Neural cell (in vitro differentiated cells): Measurements from ENCODE around the gene GALR1.

Experiments used
- POLR2AphosphoS5 ChIP-seq: IDR thresholded peaks from 2 replicates; pipeline ENCODE4 v1.6.1; 2012
- TAF1 ChIP-seq: IDR thresholded peaks from 2 replicates; pipeline ENCODE4 v1.6.1; 2012; ENCODE audit warnings: low read depth
- TF ChIP-seq, protein P1 (sequence below): fragments of 450-650 bp; IDR thresholded peaks from 2 replicates; pipeline ENCODE4 v1.5.1; 2014; ENCODE audit warnings: antibody characterized with exemption, mild to moderate bottlenecking, moderate library complexity; ENCODE audit not compliant: poor library complexity, severe bottlenecking
- TF ChIP-seq, protein P2 (sequence below): IDR thresholded peaks from 2 replicates; pipeline ENCODE4 v1.6.1; 2012; ENCODE audit warnings: borderline replicate concordance

DNA sequence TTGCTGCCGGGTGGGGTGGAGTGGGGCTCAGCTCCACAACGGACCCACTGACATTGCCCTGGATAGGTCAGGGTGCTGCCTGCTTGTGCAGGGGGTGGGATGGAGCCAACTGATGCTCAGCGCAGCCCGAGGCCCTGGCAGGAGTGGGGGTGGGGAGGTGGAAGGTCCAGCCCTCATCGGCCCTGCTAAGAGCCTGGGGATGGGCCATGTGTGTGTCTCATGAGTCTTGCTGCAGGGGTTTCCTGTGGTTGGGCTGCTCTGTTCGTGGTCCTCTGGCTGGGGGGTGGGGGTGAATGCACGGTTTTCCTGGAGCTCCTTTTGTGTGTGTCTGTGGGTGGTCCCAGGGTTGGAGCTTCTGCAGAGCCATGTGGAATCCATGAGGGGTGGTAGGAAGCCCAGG lies 39.4 kb upstream of the GALR1 start:
- TF ChIP-seq TAF1 (no peak), POLR2AphosphoS5 (no peak)
- TF ChIP-seq, protein P1, sequence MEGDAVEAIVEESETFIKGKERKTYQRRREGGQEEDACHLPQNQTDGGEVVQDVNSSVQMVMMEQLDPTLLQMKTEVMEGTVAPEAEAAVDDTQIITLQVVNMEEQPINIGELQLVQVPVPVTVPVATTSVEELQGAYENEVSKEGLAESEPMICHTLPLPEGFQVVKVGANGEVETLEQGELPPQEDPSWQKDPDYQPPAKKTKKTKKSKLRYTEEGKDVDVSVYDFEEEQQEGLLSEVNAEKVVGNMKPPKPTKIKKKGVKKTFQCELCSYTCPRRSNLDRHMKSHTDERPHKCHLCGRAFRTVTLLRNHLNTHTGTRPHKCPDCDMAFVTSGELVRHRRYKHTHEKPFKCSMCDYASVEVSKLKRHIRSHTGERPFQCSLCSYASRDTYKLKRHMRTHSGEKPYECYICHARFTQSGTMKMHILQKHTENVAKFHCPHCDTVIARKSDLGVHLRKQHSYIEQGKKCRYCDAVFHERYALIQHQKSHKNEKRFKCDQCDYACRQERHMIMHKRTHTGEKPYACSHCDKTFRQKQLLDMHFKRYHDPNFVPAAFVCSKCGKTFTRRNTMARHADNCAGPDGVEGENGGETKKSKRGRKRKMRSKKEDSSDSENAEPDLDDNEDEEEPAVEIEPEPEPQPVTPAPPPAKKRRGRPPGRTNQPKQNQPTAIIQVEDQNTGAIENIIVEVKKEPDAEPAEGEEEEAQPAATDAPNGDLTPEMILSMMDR: no peak
- TF ChIP-seq, protein P2, sequence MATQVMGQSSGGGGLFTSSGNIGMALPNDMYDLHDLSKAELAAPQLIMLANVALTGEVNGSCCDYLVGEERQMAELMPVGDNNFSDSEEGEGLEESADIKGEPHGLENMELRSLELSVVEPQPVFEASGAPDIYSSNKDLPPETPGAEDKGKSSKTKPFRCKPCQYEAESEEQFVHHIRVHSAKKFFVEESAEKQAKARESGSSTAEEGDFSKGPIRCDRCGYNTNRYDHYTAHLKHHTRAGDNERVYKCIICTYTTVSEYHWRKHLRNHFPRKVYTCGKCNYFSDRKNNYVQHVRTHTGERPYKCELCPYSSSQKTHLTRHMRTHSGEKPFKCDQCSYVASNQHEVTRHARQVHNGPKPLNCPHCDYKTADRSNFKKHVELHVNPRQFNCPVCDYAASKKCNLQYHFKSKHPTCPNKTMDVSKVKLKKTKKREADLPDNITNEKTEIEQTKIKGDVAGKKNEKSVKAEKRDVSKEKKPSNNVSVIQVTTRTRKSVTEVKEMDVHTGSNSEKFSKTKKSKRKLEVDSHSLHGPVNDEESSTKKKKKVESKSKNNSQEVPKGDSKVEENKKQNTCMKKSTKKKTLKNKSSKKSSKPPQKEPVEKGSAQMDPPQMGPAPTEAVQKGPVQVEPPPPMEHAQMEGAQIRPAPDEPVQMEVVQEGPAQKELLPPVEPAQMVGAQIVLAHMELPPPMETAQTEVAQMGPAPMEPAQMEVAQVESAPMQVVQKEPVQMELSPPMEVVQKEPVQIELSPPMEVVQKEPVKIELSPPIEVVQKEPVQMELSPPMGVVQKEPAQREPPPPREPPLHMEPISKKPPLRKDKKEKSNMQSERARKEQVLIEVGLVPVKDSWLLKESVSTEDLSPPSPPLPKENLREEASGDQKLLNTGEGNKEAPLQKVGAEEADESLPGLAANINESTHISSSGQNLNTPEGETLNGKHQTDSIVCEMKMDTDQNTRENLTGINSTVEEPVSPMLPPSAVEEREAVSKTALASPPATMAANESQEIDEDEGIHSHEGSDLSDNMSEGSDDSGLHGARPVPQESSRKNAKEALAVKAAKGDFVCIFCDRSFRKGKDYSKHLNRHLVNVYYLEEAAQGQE: no peak
